ENCODE measurements around the gene C2orf76. TPM values are rescaled to one million over a fixed set of nuclear protein-coding genes. Genes with fewer than 3 reads are reported as not detected.

Gene C2orf76
- total and polyA plus RNA-seq, 10 of the 15 experiments (the other 5 are each of a cell fraction or from before 2014, with no cell fraction given): 14.0 to 46.1 (median 25.4) TPM

GRCh38 chr2:119387381-119388129 is 20.9 kb upstream of the C2orf76 start (continued):
- peak; percentile 71; the same call in 1 of the 2 replicates for TF ChIP-seq GATAD2B (conservative IDR thresholded peaks at IDR 0.05; ENCODE audit: low read depth)
- TF ChIP-seq ATF7 (IDR thresholded peaks at IDR 0.05; ENCODE audit: low read depth): peak; percentile 89

- intact Hi-C loops (cut with micrococcal nuclease; ENCODE audit: unreplicated experiment) (no loop called here), in situ Hi-C loops (cut with MboI) (no loop called here)
- Histone ChIP-seq H4K20me1 (ENCODE audit: control insufficient read depth, insufficient read depth) (no peaks in the 10 kb centered on the region), H3K27ac (ENCODE audit: control insufficient read depth, insufficient read depth) (no peak overlapping the region), H2AFZ (ENCODE audit: control insufficient read depth, low read depth, low read length) (no peak overlapping the region), H3K4me1 (ENCODE audit: control insufficient read depth, insufficient read depth, low read length) (peaks cover 7% of the 10 kb centered on the region), H3K79me2 (ENCODE audit: control insufficient read depth, insufficient read depth, low read length) (no peaks in the 10 kb centered on the region), H3K9ac (ENCODE audit: control insufficient read depth, insufficient read depth, low read length) (no peak overlapping the region), H3K27me3 (replicated peaks in 1 of 2; ENCODE audit: control insufficient read depth in 2 of 2, insufficient read depth in 2 of 2, low read length in 1 of 2) (no peaks in the 10 kb centered on the region), H3K36me3 (ENCODE audit: control insufficient read depth in 2 of 2, insufficient read depth in 2 of 2, low read length in 1 of 2) (no peaks in the 10 kb centered on the region), H3K9me3 (replicated peaks; ENCODE audit: control insufficient read depth, insufficient read depth, low read length) (no peaks in the 10 kb centered on the region), H3K4me2 (ENCODE audit: control insufficient read depth, insufficient read depth) (no peak overlapping the region), H3K4me3 (no peak overlapping the region)
- DNase-seq (ENCODE audit: low read depth, low spot score) (no peak), FAIRE-seq (no peak), ATAC-seq (no peak)
- TF ChIP-seq STAT1 (conservative IDR thresholded peaks at IDR 0.05) (no peak), BMI1 (IDR thresholded peaks at IDR 0.05; ENCODE audit: borderline replicate concordance) (no peak), JUNB (IDR thresholded peaks at IDR 0.05) (no peak), RB1 (IDR thresholded peaks at IDR 0.05; ENCODE audit: borderline replicate concordance) (no peak), ATF2 (IDR thresholded peaks at IDR 0.05; ENCODE audit: low read length) (no peak), CTCF (IDR thresholded peaks at IDR 0.05 in 2 of 3, conservative IDR thresholded peaks at IDR 0.05 in 1 of 3; ENCODE audit: control insufficient read depth in 2 of 3, extremely low read depth in 1 of 3, insufficient read depth in 1 of 3, low read depth in 3 of 3, low read length in 3 of 3) (no peak), PAX8 (IDR thresholded peaks at IDR 0.05) (no peak), ZNF207 (IDR thresholded peaks at IDR 0.05; ENCODE audit: borderline replicate concordance) (no peak), CREB1 (IDR thresholded peaks at IDR 0.05; ENCODE audit: low read depth) (no peak), IKZF2 (IDR thresholded peaks at IDR 0.05) (no peak), SREBF1 (IDR thresholded peaks at IDR 0.05; ENCODE audit: low read length) (no peak), KDM1A (IDR thresholded peaks at IDR 0.05; ENCODE audit: borderline replicate concordance) (no peak), IKZF1 (conservative IDR thresholded peaks at IDR 0.05) (no peak), MEF2A (IDR thresholded peaks at IDR 0.05; ENCODE audit: insufficient read depth, low read depth, low read length) (no peak), TAF1 (IDR thresholded peaks at IDR 0.05; ENCODE audit: borderline replicate concordance, low read depth, low read length) (no peak), TCF7 (IDR thresholded peaks at IDR 0.05; ENCODE audit: borderline replicate concordance) (no peak), FOXM1 (IDR thresholded peaks at IDR 0.05; ENCODE audit: low read depth, low read length) (no peak)
- no TSS peak for BruUV-seq (replicated peaks)
- ChIA-PET RAD21 (ENCODE audit: unreplicated experiment) (interaction anchor here (1.0 kb wide), 1 partner anchor 8 kb away, joined by 3 read pairs; no protein-coding TSS in a partner anchor), POLR2A (interaction anchor here (0.6 to 1.8 kb wide), 4 partner anchors 15 to 33 kb away, joined by 3 to 9 read pairs (median 3); partner anchors contain the start of genes C2orf76 and DBI), CTCF (interaction anchor here (0.5 to 2.7 kb wide), 5 partner anchors 18 to 504 kb away, joined by 3 to 21 read pairs (median 3); partner anchors contain the start of genes C2orf76 and DBI), SMC1A (ENCODE audit: uncharacterized antibody, unreplicated experiment) (interaction anchor here (1.0 to 1.6 kb wide), 3 partner anchors 18 to 109 kb away, joined by 3 to 6 read pairs (median 5); no protein-coding TSS in a partner anchor)
- 85% methylated on average over 3 of the region's 3 CpGs for WGBS (ENCODE audit: insufficient coverage, insufficient replicate concordance, low lambda C conversion rate, missing lambda C conversion rate)
Measured at GRCh38 chr2:119385466-119385865, 18.8 kb upstream of the C2orf76 start.

Data from GM12878 (cell line).